Neuronal stem cell (in vitro differentiated cells): ENCODE results near the gene DEDD. TPM values are rescaled to one million over a fixed set of nuclear protein-coding genes. Genes with fewer than 3 reads are reported as not detected.

ENCODE experiments used
- DNase-seq: peaks from one replicate; pipeline ENCODE4 v3.0.0-alpha.2; 2013; ENCODE audit warnings: low spot score
- H2AFZ ChIP-seq: one replicate; pipeline ENCODE4 v1.6.1; 2013; ENCODE audit warnings: mild to moderate bottlenecking, low read length, inconsistent platforms
- H2AK5ac ChIP-seq: 2 replicates; pipeline ENCODE4 v1.6.1; 2013; ENCODE audit warnings: low read depth, mild to moderate bottlenecking, inconsistent platforms, low read length, moderate library complexity, mixed read lengths
- H2BK120ac ChIP-seq: 2 replicates; pipeline ENCODE4 v1.6.1; 2013; ENCODE audit warnings: low read depth, mild to moderate bottlenecking, inconsistent platforms, low read length, moderate library complexity, mixed read lengths
- H2BK12ac ChIP-seq: one replicate; pipeline ENCODE4 v1.6.1; 2013; ENCODE audit warnings: low read length, inconsistent platforms
- H2BK15ac ChIP-seq: 2 replicates; pipeline ENCODE4 v1.6.1; 2013; ENCODE audit warnings: mild to moderate bottlenecking, low read length, inconsistent platforms, mixed read lengths
- H2BK5ac ChIP-seq: one replicate; pipeline ENCODE4 v1.6.1; 2013; ENCODE audit warnings: inconsistent platforms, mild to moderate bottlenecking, low read length, moderate library complexity
- H3K14ac ChIP-seq: one replicate; pipeline ENCODE4 v1.6.1; 2013; ENCODE audit warnings: low read length, inconsistent platforms
- H3K18ac ChIP-seq: 2 replicates; pipeline ENCODE4 v1.6.1; 2013; ENCODE audit warnings: low read length, inconsistent platforms
- H3K23ac ChIP-seq: 2 replicates; pipeline ENCODE4 v1.6.1; 2013; ENCODE audit warnings: low read depth, mild to moderate bottlenecking, mixed read lengths, low read length, inconsistent platforms; ENCODE audit not compliant: poor library complexity
- H3K27ac ChIP-seq: replicated peaks from 3 replicates; pipeline ENCODE4 v1.5.1; 2013; ENCODE audit warnings: low read length, inconsistent platforms
- H3K27me3 ChIP-seq, 3 experiments: 2 replicates each; pipeline ENCODE4 v1.6.1; 2013; ENCODE audit warnings: low read length in 3 of 3, mild to moderate bottlenecking in 2 of 3, inconsistent platforms in 1 of 3, low read depth in 1 of 3, mixed read lengths in 1 of 3, moderate library complexity in 1 of 3; ENCODE audit not compliant: control insufficient read depth in 3 of 3, insufficient read depth in 3 of 3
- H3K36me3 ChIP-seq, 2 donors: replicated peaks in 1 of 2; 2 replicates each; pipeline ENCODE4 v1.6.1; 2013; ENCODE audit warnings: low read length in 2 of 2; ENCODE audit not compliant: control insufficient read depth in 2 of 2, insufficient read depth in 2 of 2
- H3K4ac ChIP-seq: 2 replicates; pipeline ENCODE4 v1.6.1; 2013; ENCODE audit warnings: inconsistent platforms, mild to moderate bottlenecking, low read length, moderate library complexity
- H3K4me1 ChIP-seq, 2 donors: 1 replicate in 1 of 2; 2 replicates in 1 of 2; pipeline ENCODE4 v1.6.1; 2013; ENCODE audit warnings: low read length in 2 of 2, low read depth in 1 of 2; ENCODE audit not compliant: control insufficient read depth in 2 of 2, insufficient read depth in 1 of 2
- H3K4me2 ChIP-seq: one replicate; pipeline ENCODE4 v1.6.1; 2013; ENCODE audit warnings: mild to moderate bottlenecking, low read length, inconsistent platforms; ENCODE audit not compliant: insufficient read depth, poor library complexity, severe bottlenecking
- H3K4me3 ChIP-seq, 2 donors: 2 replicates each; pipeline ENCODE4 v1.5.1; 2013; ENCODE audit warnings: low read length in 2 of 2, mild to moderate bottlenecking in 2 of 2, inconsistent platforms in 1 of 2, moderate library complexity in 1 of 2
- H3K79me1 ChIP-seq: one replicate; pipeline ENCODE4 v1.6.1; 2013; ENCODE audit warnings: low read depth, mild to moderate bottlenecking, inconsistent platforms, low read length, moderate library complexity
- H3K9ac ChIP-seq: one replicate; pipeline ENCODE4 v1.6.1; 2013; ENCODE audit warnings: mild to moderate bottlenecking, low read depth, low read length, inconsistent platforms; ENCODE audit not compliant: poor library complexity
- H3K9me3 ChIP-seq, 2 donors: replicated peaks in 1 of 2; 2 replicates each; pipeline versions ENCODE3 to v1.6.1; 2013; ENCODE audit warnings: low read length in 2 of 2, mild to moderate bottlenecking in 2 of 2, inconsistent platforms in 1 of 2, low read depth in 1 of 2, mixed read lengths in 1 of 2, moderate library complexity in 1 of 2; ENCODE audit not compliant: control insufficient read depth in 2 of 2, insufficient read depth in 1 of 2
- H4K8ac ChIP-seq: one replicate; pipeline ENCODE4 v1.6.1; 2013; ENCODE audit warnings: low read depth, mild to moderate bottlenecking, inconsistent platforms, low read length, moderate library complexity
- H4K91ac ChIP-seq: one replicate; pipeline ENCODE4 v1.6.1; 2013; ENCODE audit warnings: low read length, low read depth, mild to moderate bottlenecking, inconsistent platforms; ENCODE audit not compliant: poor library complexity
- WGBS, 2 donors: extraction: QIAGEN DNeasy Blood & Tissue Kit; methylation state at CpG; one replicate each; pipeline ENCODE4 v1.1.7; 2013; ENCODE audit warnings: missing lambda C conversion rate in 2 of 2, mixed read lengths in 1 of 2; ENCODE audit not compliant: insufficient read length in 2 of 2, insufficient replicate concordance in 1 of 2; ENCODE audit errors: extremely low coverage in 2 of 2; 5-methylcytosine and 5-hydroxymethylcytosine counted together
- polyA plus RNA-seq, 2 experiments: library from polyadenylated mRNA; stranded (reverse); fragments of 200-250 nt; gene quantifications; one replicate each; pipeline ENCODE4 v1.2.3, GENCODE V29; 2013

The DEDD gene, protein sequence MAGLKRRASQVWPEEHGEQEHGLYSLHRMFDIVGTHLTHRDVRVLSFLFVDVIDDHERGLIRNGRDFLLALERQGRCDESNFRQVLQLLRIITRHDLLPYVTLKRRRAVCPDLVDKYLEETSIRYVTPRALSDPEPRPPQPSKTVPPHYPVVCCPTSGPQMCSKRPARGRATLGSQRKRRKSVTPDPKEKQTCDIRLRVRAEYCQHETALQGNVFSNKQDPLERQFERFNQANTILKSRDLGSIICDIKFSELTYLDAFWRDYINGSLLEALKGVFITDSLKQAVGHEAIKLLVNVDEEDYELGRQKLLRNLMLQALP
- polyA plus RNA-seq (2013, experiment 1 of 2) = 25.2 TPM
- 24.7 TPM for polyA plus RNA-seq (2013, experiment 2 of 2)

DNA sequence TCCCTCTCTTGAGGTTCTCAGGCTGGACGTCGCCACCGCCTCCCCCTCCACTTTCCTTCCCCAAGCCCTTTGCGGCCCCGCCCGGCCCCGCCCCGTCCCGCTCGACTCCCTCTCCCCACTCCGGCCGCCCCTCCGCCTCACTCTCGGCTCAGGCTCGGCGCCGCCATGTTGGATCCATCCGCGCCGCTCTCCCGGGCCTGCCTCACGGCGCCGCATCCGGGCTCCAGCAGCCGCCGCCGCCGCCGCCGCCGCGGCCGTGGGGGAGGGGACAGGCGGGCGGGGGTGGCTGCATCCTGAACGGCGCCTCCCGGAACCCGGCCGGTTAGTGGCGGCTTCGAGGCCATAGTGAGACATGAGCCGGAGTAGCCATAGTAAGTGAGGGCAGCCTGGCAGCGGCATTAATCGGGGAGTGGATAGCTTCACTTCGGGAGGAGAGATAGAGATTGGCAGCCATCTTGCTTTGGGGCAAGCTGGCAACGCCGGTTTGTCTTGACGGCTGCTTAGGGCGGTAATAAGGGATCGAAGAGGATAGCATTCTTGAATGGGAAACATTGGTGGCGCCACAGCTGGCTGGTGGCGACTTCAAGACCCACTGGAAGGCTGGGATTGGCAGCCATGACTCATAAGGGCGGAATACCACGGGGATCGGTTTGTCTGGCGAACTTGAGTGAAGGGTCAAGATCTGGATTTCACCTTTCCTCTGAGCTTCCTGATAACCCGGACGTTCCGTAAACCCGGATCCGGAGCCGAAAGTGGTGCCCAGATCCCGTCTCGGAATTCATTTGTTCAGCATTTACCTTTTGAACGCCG lies at the start of gene DEDD:
Gene DEDD (minus strand): TSS at position 258 of the 810 bp plus-strand sequence. CDS start 8,205 bp downstream, outside the sequence.
- H2BK12ac ChIP-seq = no peak within 1 kb of the TSS
- peak within 1 kb of the TSS; percentile 84 for H2BK5ac ChIP-seq
- H3K27ac ChIP-seq = peak within 1 kb of the TSS; percentile 88
- H3K27me3 ChIP-seq = no peaks in the 10 kb centered on the region
- no peak within 1 kb of the TSS for H2BK15ac ChIP-seq
- H2AK5ac ChIP-seq = peak within 1 kb of the TSS; percentile 82
- H3K9me3 ChIP-seq = no peaks in the 10 kb centered on the region
- peak within 1 kb of the TSS; percentile 94 for H3K9ac ChIP-seq
- H2AFZ ChIP-seq = peak within 1 kb of the TSS; percentile 78
- no peak within 1 kb of the TSS for H4K91ac ChIP-seq
- H4K8ac ChIP-seq = no peak within 1 kb of the TSS
- H3K4me3 ChIP-seq = peak within 1 kb of the TSS; percentile 74 to 94
- peak within 1 kb of the TSS; percentile 72 for H3K14ac ChIP-seq
- peak within 1 kb of the TSS; percentile 83 for H3K4me2 ChIP-seq
- peaks cover 5% of the 10 kb centered on the region for H3K79me1 ChIP-seq
- H3K23ac ChIP-seq = peak within 1 kb of the TSS; percentile 94
- peak; percentile 95 for DNase-seq
- no peak within 1 kb of the TSS for H2BK120ac ChIP-seq
- WGBS, 2 donors = no CpG with 5 or more reads among the region's 68 CpGs
- peaks cover 11 to 30% of the 10 kb centered on the region in 2 donors for H3K36me3 ChIP-seq
- H3K4ac ChIP-seq = no peak within 1 kb of the TSS
- H3K4me1 ChIP-seq = peaks cover 3 to 15% of the 10 kb centered on the region in 2 donors
- H3K18ac ChIP-seq = peak within 1 kb of the TSS; percentile 93

DNA sequence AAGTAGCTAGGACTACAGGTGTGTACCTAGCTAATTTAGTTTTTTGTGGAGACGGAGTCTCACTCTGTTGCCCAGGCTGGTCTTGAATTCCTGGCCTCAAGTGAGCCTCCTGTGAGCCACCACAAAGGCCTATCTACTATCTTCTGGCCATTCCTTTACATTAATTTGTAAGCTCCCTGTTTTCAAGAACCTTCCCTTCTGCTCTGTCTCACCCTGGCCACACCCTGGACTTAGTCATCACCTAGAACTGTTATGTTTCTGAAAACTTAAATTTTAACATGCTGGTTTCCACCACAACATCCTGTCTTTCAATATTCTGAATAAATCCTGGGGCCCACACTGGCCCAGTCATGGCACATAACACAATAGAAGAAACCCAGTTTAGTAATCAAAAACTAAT lies 49.7 kb upstream of the DEDD start:
- H2BK5ac ChIP-seq = no peak overlapping the region
- no peak overlapping the region for H3K27ac ChIP-seq
- H2BK15ac ChIP-seq = no peak overlapping the region
- no CpG with 5 or more reads among the region's 1 CpG for WGBS, 2 donors
- no peaks in the 10 kb centered on the region for H3K36me3 ChIP-seq
- H3K4me1 ChIP-seq = peaks cover 0 to 5% of the 10 kb centered on the region in 2 donors
- no peak overlapping the region for H3K18ac ChIP-seq
- H3K4me3 ChIP-seq = no peak overlapping the region
- H2AK5ac ChIP-seq = no peak overlapping the region
- no peak overlapping the region for H3K9ac ChIP-seq
- no peaks in the 10 kb centered on the region for H3K27me3 ChIP-seq
- no peak overlapping the region for H3K4ac ChIP-seq
- H2BK120ac ChIP-seq = no peak overlapping the region
- H2AFZ ChIP-seq = no peak overlapping the region
- H3K14ac ChIP-seq = no peak overlapping the region
- H3K79me1 ChIP-seq = no peaks in the 10 kb centered on the region
- H3K9me3 ChIP-seq = no peaks in the 10 kb centered on the region
- no peak for DNase-seq
- no peak overlapping the region for H2BK12ac ChIP-seq
- no peak overlapping the region for H3K4me2 ChIP-seq
- H4K8ac ChIP-seq = no peak overlapping the region
- H3K23ac ChIP-seq = no peak overlapping the region
- no peak overlapping the region for H4K91ac ChIP-seq

DNA sequence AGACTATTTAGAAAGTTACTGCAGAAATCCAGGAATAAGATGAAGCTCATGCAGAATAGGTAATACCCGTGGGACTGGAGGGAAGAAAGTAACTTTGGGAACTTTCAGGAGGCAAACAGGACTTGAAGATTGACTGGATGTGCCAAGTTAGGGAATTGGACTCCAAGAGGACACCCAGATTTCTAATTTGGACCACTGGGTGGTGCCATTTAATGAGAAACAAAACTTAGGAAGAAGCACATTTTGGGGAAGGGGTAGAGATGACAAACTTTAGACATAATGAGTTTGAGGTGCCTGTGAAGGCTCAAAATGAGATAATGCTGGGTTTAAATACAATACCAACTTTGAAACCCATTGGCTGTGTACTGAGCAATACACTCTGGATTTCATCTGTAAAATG lies 48.2 kb upstream of the DEDD start:
- H3K79me1 ChIP-seq = peaks cover 6% of the 10 kb centered on the region
- H3K4me1 ChIP-seq = peaks cover 6 to 10% of the 10 kb centered on the region in 2 donors
- no peak overlapping the region for H3K27ac ChIP-seq
- no peak overlapping the region for H3K4me2 ChIP-seq
- H2AFZ ChIP-seq = no peak overlapping the region
- no peak overlapping the region for H3K9ac ChIP-seq
- H3K18ac ChIP-seq = no peak overlapping the region
- no peak for DNase-seq
- H2BK15ac ChIP-seq = no peak overlapping the region
- H2BK120ac ChIP-seq = no peak overlapping the region
- no peak overlapping the region for H3K4me3 ChIP-seq
- H3K27me3 ChIP-seq = no peaks in the 10 kb centered on the region
- WGBS, 2 donors = no CpG with 5 or more reads among the region's 1 CpG
- no peak overlapping the region for H4K8ac ChIP-seq
- H4K91ac ChIP-seq = no peak overlapping the region
- no peaks in the 10 kb centered on the region for H3K9me3 ChIP-seq
- H3K4ac ChIP-seq = no peak overlapping the region
- no peak overlapping the region for H2AK5ac ChIP-seq
- H3K14ac ChIP-seq = no peak overlapping the region
- H2BK12ac ChIP-seq = no peak overlapping the region
- H3K36me3 ChIP-seq = peaks cover 2 to 5% of the 10 kb centered on the region in 2 donors
- no peak overlapping the region for H2BK5ac ChIP-seq
- no peak overlapping the region for H3K23ac ChIP-seq

DNA sequence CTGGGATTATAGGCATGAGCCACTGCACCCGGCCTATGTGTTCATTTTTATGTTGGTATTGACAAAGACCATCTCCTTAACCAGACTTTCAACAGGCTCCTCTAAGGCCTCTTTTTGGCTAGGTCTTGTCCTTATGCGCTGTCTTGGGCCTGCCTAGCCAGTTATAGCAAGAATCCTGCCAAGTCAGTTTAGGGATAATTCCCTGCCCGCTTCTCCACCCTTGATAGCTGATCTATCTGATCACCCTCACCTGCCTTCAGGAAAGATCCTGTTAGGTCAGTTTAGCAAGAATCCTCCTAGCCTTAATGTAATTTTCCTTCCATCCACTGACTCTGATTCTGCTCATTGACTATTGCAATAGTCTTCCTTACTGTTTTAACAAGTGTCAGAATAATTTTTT lies 47.2 kb upstream of the DEDD start:
- Histone ChIP-seq H3K27me3 (no peaks in the 10 kb centered on the region), H3K27ac (no peak overlapping the region)
- DNase-seq = no peak

More for the DNA sequence above, 47.2 kb upstream of the DEDD start:
- Histone ChIP-seq H2BK120ac (no peak overlapping the region), H3K18ac (no peak overlapping the region), H3K4me2 (no peak overlapping the region), H2BK12ac (no peak overlapping the region), H3K36me3 (peaks cover 8 to 14% of the 10 kb centered on the region in 2 donors), H3K4ac (no peak overlapping the region), H2AK5ac (no peak overlapping the region), H3K4me1 (peaks cover 6 to 10% of the 10 kb centered on the region in 2 donors), H3K9me3 (no peaks in the 10 kb centered on the region), H2AFZ (no peak overlapping the region), H4K91ac (no peak overlapping the region), H3K79me1 (peaks cover 6% of the 10 kb centered on the region), H3K9ac (no peak overlapping the region), H3K23ac (no peak overlapping the region), H3K4me3 (no peak overlapping the region), H2BK5ac (no peak overlapping the region), H2BK15ac (no peak overlapping the region), H3K14ac (no peak overlapping the region), H4K8ac (no peak overlapping the region)
- WGBS, 2 donors = no CpG with 5 or more reads among the region's 3 CpGs
